ENCODE data around the gene CCDC33.

Gene CCDC33

DNA sequence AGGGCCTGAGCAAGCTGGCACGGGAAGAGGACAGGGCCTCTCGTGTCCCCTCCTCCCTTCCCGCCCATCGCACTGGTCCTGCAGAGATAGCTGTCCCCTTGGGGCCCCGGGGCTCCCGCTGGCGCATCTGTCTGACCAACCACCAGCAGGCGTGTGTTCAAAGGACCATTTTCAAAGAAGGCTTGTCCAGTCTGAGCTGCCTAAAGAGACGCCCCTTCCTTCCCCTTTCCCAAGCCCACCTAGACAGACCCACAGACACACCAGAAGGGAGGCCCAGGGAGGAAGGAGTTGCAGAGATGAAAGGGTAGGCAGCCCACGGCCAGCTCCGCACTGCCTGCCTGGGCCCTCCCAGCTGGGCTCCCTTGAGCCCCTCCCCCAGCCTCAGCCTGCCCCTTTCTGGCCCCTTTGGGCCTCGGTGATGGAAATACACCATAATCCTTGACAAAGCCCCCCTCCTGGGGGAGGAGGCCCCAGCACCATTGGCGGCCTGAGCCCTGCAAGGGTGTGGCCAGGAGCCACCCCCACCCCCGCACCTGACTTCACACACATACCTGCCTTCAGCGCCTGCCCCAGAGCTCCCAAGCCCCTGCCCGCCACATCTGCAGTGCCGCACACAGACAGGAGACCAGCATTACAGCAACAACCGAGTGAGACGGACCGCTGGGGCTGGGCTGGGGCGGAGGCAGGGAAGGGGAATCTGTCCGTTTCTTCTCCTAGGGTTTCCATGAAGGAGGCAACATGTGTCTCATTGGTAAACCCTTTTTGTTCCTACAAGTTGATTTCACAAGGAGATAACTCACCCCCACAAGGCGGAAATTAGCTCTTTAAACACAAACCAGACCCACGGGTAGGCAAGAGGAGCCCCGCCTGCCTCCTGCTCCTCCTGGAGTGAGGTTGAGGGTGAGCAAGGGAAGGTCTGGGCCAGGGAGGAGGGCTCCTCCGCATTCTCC, 33.4 kb upstream of the CCDC33 start, which contains the start of gene STRA6:
Gene STRA6 (minus strand): TSS at position 336 of the 950 bp plus-strand sequence. CDS start 520 bp downstream, outside the sequence.
- H3K27me3 Mint-ChIP-seq = peaks cover 2% of the 10 kb centered on the region
- no peak for DNase-seq
- H3K9me3 Mint-ChIP-seq = no peaks in the 10 kb centered on the region
- peak; percentile 9 for ATAC-seq
- no peak within 1 kb of the TSS for H3K27ac Mint-ChIP-seq
- no peaks in the 10 kb centered on the region for H3K36me3 Mint-ChIP-seq (ENCODE audit: low read depth)
- no peak within 1 kb of the TSS for H3K4me3 Mint-ChIP-seq
- peaks cover 2% of the 10 kb centered on the region for H3K4me1 Mint-ChIP-seq

GRCh38 chr15:74203914-74204431, 32.2 kb upstream of the CCDC33 start:
- H3K27ac Mint-ChIP-seq = no peak overlapping the region
- no peaks in the 10 kb centered on the region for H3K9me3 Mint-ChIP-seq
- H3K36me3 Mint-ChIP-seq (ENCODE audit: low read depth) = no peaks in the 10 kb centered on the region
- DNase-seq (no peak), ATAC-seq (no peak)
- peaks cover 6% of the 10 kb centered on the region for H3K27me3 Mint-ChIP-seq
- peaks cover 2% of the 10 kb centered on the region for H3K4me1 Mint-ChIP-seq
- H3K4me3 Mint-ChIP-seq = no peak overlapping the region

- no peak overlapping the region for H3K4me3 Mint-ChIP-seq
- no peak for ATAC-seq
Observed at GRCh38 chr15:74205582-74205947, 30.6 kb upstream of the CCDC33 start.

DNA sequence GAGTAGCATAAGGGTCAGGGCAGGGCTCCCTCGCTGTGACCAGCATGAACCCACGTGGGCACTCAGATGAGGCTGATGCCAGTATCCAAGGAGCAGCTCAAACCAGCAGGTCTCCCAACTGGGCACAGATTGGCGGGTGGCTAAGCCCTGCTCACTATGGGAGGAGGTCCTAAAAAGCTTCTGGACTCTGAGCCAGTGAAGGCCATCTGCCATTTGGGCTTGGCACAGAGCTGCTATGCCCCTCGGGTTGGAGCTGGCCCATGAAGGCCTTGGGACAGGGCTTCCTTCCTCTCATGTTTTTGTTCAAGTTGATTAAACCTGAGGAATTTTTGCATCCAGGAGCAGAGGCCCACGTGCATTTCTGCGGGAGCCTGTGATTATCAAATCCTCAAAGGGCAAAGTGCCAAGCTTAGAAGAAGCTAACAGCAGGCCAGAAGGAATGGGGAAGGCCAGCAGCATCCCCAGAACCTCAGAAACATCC, 29.3 kb upstream of the CCDC33 start:
- H3K27ac Mint-ChIP-seq = no peak overlapping the region
- no peaks in the 10 kb centered on the region for H3K9me3 Mint-ChIP-seq
- DNase-seq (no peak), ATAC-seq (no peak)
- H3K27me3 Mint-ChIP-seq = peaks cover 6% of the 10 kb centered on the region
- H3K4me1 Mint-ChIP-seq = peaks cover 2% of the 10 kb centered on the region
- H3K36me3 Mint-ChIP-seq (ENCODE audit: low read depth) = no peaks in the 10 kb centered on the region
- H3K4me3 Mint-ChIP-seq = no peak overlapping the region

More at GRCh38 chr15:74205582-74205947, 30.6 kb upstream of the CCDC33 start:
- no peak for DNase-seq
- H3K27me3 Mint-ChIP-seq = peaks cover 6% of the 10 kb centered on the region
- no peaks in the 10 kb centered on the region for H3K36me3 Mint-ChIP-seq (ENCODE audit: low read depth)
- H3K4me1 Mint-ChIP-seq = peaks cover 2% of the 10 kb centered on the region
- H3K27ac Mint-ChIP-seq = no peak overlapping the region
- H3K9me3 Mint-ChIP-seq = no peaks in the 10 kb centered on the region

DNA sequence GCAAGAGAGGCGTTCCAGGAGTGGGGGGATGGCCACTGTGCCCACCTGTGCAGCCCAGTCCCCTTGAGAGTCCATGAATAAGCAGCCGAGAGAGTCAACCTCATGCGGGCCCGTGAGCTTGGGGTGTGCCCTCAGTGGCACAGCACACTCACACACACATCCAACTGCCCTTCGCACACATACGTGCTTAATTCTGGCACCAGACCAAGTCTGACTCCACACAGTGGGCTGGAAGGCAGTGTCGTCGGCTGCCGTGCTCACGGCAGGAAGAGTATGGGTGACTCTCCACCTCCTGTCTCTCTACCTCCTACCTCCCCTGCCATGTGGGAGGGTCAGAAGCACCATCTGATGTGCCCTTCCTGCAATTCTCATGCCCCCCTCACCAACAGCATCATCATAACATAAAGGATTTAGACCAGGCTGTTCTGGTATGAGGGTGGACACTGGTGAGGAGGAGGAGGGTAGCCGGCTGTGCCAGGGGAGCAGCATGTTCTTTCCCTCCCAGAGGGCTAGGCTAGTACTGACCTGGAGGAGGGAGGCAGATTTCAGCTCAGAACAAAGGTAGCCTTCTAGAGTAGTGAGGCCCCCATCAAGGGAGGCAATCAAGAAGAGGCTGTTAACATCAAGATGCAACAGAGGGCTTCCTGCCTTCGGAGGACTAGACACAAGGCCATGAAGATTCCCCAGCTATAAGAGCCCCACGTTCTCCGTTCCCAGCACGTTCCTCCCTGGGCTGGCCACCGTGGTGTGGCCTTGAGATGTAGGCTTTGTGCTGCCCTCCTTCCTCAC, 28.3 kb upstream of the CCDC33 start:
- Mint-ChIP-seq H3K9me3 (no peaks in the 10 kb centered on the region), H3K4me3 (no peak overlapping the region), H3K36me3 (ENCODE audit: low read depth) (no peaks in the 10 kb centered on the region), H3K27me3 (peaks cover 6% of the 10 kb centered on the region), H3K4me1 (peaks cover 2% of the 10 kb centered on the region), H3K27ac (no peak overlapping the region)
- ATAC-seq = no peak
- no peak for DNase-seq

DNA sequence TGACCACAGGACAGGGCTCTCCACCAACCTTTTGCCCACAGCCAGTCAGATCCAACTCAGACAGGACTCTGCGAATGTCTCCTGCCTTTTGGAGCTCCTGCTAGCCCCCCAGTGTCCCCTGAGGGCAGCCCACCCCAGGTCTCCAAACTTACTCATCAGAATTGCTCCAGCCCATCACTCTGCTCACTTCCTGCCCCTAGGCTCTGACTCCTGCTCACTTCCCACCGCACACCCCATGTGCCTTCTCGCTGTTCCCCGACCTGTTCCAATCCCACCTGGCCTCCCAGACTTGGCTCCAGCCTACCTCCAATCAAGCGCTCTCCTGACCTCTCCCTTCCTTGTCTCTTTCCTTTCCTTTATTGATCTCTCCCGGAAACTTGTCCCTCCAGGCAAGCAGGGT, 27.6 kb upstream of the CCDC33 start:
- ATAC-seq = no peak
- H3K27me3 Mint-ChIP-seq = peaks cover 6% of the 10 kb centered on the region
- no peak overlapping the region for H3K27ac Mint-ChIP-seq
- no peaks in the 10 kb centered on the region for H3K9me3 Mint-ChIP-seq
- no peaks in the 10 kb centered on the region for H3K36me3 Mint-ChIP-seq (ENCODE audit: low read depth)
- H3K4me1 Mint-ChIP-seq = peaks cover 2% of the 10 kb centered on the region
- H3K4me3 Mint-ChIP-seq = no peak overlapping the region
- DNase-seq = no peak

- no peaks in the 10 kb centered on the region for H3K9me3 Mint-ChIP-seq
- peaks cover 2% of the 10 kb centered on the region for H3K4me1 Mint-ChIP-seq
- DNase-seq = no peak
- peaks cover 6% of the 10 kb centered on the region for H3K27me3 Mint-ChIP-seq
- no peak for ATAC-seq
- no peaks in the 10 kb centered on the region for H3K36me3 Mint-ChIP-seq (ENCODE audit: low read depth)
- H3K27ac Mint-ChIP-seq = no peak overlapping the region
- no peak overlapping the region for H3K4me3 Mint-ChIP-seq
Observed at GRCh38 chr15:74208901-74209559, 27.1 kb upstream of the CCDC33 start.

- Mint-ChIP-seq H3K36me3 (ENCODE audit: low read depth) (no peaks in the 10 kb centered on the region), H3K27me3 (peaks cover 6% of the 10 kb centered on the region), H3K27ac (no peak overlapping the region), H3K4me1 (peaks cover 2% of the 10 kb centered on the region), H3K4me3 (no peak overlapping the region), H3K9me3 (no peaks in the 10 kb centered on the region)
- DNase-seq (no peak), ATAC-seq (no peak)
Observed at GRCh38 chr15:74209560-74209958, 26.6 kb upstream of the CCDC33 start.

GRCh38 chr15:74209997-74210671, 26.0 kb upstream of the CCDC33 start:
- ATAC-seq (no peak), DNase-seq (no peak)
- Mint-ChIP-seq H3K9me3 (no peaks in the 10 kb centered on the region), H3K4me3 (no peak overlapping the region), H3K27ac (no peak overlapping the region), H3K36me3 (ENCODE audit: low read depth) (no peaks in the 10 kb centered on the region), H3K4me1 (no peaks in the 10 kb centered on the region), H3K27me3 (peaks cover 7% of the 10 kb centered on the region)

GRCh38 chr15:74210729-74211128, 25.4 kb upstream of the CCDC33 start:
- Mint-ChIP-seq H3K27me3 (peaks cover 8% of the 10 kb centered on the region), H3K27ac (no peak overlapping the region)
- ATAC-seq = no peak

DNA sequence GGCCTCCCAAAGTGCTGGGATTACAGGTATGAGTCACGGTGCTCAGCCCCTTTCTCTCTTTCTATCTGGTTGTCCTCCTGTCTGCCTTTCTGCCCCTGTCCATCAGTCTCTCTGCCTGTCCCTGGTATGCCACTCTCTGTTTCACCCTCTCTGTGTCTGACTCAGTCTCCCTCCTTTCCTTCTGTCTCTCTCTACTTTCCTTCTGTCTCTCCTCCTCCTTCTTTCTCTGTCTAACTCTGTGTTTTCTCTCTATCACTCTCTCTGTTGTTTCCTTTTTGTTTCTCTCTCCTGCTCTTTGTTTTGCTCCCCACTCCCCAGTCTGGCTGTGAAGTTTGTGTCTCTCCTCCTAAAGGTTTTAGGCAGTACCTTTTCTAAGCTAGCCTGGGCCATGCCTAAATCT, 24.5 kb upstream of the CCDC33 start:
- H3K4me1 Mint-ChIP-seq = no peaks in the 10 kb centered on the region
- no peak overlapping the region for H3K27ac Mint-ChIP-seq
- peaks cover 10% of the 10 kb centered on the region for H3K27me3 Mint-ChIP-seq
- H3K9me3 Mint-ChIP-seq = no peaks in the 10 kb centered on the region
- no peak overlapping the region for H3K4me3 Mint-ChIP-seq
- ATAC-seq (no peak), DNase-seq (no peak)
- H3K36me3 Mint-ChIP-seq (ENCODE audit: low read depth) = no peaks in the 10 kb centered on the region

More at GRCh38 chr15:74210729-74211128, 25.4 kb upstream of the CCDC33 start:
- DNase-seq = no peak
- Mint-ChIP-seq H3K4me1 (no peaks in the 10 kb centered on the region), H3K4me3 (no peak overlapping the region), H3K36me3 (ENCODE audit: low read depth) (no peaks in the 10 kb centered on the region), H3K9me3 (no peaks in the 10 kb centered on the region)

DNA sequence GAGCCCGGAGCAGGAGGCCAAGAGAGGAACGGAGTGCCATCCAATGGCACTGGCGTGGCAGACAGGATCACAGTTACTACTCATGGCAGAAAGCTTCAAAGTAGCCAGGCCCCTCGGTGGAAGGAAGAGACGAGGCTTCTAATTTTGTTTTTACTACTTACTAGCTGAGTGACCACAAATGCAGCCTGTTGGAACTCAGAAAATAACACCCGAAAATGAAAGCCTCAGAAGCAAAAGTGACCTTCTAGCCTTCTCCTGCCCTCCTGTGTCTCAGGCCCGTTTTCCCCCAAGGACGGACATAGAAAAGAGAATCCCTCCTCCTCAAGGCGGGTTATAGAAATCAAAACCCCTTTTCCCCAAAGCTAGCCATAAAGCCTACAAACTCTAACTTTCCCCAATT, 23.6 kb upstream of the CCDC33 start:
- Mint-ChIP-seq H3K36me3 (ENCODE audit: low read depth) (no peaks in the 10 kb centered on the region), H3K27ac (no peak overlapping the region), H3K4me1 (no peaks in the 10 kb centered on the region), H3K27me3 (peaks cover 8% of the 10 kb centered on the region), H3K4me3 (no peak overlapping the region), H3K9me3 (no peaks in the 10 kb centered on the region)
- ATAC-seq (no peak), DNase-seq (no peak)

GRCh38 chr15:74213858-74214284, 22.3 kb upstream of the CCDC33 start:
- H3K27ac Mint-ChIP-seq = no peak overlapping the region
- no peak overlapping the region for H3K4me3 Mint-ChIP-seq
- peaks cover 4% of the 10 kb centered on the region for H3K27me3 Mint-ChIP-seq
- H3K36me3 Mint-ChIP-seq (ENCODE audit: low read depth) = no peaks in the 10 kb centered on the region
- no peaks in the 10 kb centered on the region for H3K9me3 Mint-ChIP-seq
- H3K4me1 Mint-ChIP-seq = no peaks in the 10 kb centered on the region
- no peak for ATAC-seq
- DNase-seq = no peak

Data from activated naive CD8-positive, alpha-beta T cell treated with anti-CD3 and anti-CD28 coated beads, Interleukin-2, amount 50 U/mL, for 24 hours (primary cell).